SU-DHL-6 (cell line): ENCODE data around the gene ZNF23.

Source experiments
- H2AFZ ChIP-seq: fragments of 200-600 bp; sonication (generic); 2 replicates; pipeline ENCODE4 v1.6.1; 2014; ENCODE audit warnings: low read depth, mild to moderate bottlenecking, moderate library complexity, mixed read lengths, antibody characterized with exemption, low read length; ENCODE audit not compliant: severe bottlenecking
- H3F3A ChIP-seq: fragments of 200-600 bp; shearing (Covaris generic); 2 replicates; pipeline ENCODE4 v1.6.0; 2016; ENCODE audit warnings: antibody characterized with exemption, mild to moderate bottlenecking; ENCODE audit not compliant: insufficient read depth
- H3K27ac ChIP-seq: fragments of 200-600 bp; sonication (generic); 2 replicates; pipeline ENCODE4 v1.5.1; 2016; ENCODE audit warnings: low read depth, mild to moderate bottlenecking, low read length, moderate library complexity, mixed read lengths
- H3K27me3 ChIP-seq: fragments of 200-600 bp; sonication (generic), shearing (Covaris generic); 2 replicates; pipeline ENCODE4 v1.6.0; 2014; ENCODE audit warnings: mild to moderate bottlenecking, low read length
- H3K36me3 ChIP-seq: fragments of 200-600 bp; sonication (generic); 2 replicates; pipeline ENCODE4 v1.6.1; 2014; ENCODE audit warnings: mild to moderate bottlenecking, low read length, mixed read lengths
- H3K4me2 ChIP-seq: fragments of 300-600, 200-600 bp; shearing (Covaris generic), sonication (generic); 2 replicates; pipeline ENCODE4 v1.6.0; 2014; ENCODE audit warnings: low read length, low read depth, mild to moderate bottlenecking; ENCODE audit not compliant: poor library complexity, severe bottlenecking
- H3K4me3 ChIP-seq: fragments of 200-600 bp; sonication (generic); 2 replicates; pipeline ENCODE4 v1.5.1; 2014; ENCODE audit warnings: antibody characterized with exemption, low read length, mild to moderate bottlenecking, mixed read lengths; ENCODE audit not compliant: insufficient read depth, poor library complexity, severe bottlenecking
- H3K79me2 ChIP-seq: fragments of 200-600 bp; sonication (generic); 2 replicates; pipeline ENCODE4 v1.6.1; 2014; ENCODE audit warnings: mild to moderate bottlenecking, low read length, moderate library complexity; ENCODE audit not compliant: insufficient read depth
- H3K9ac ChIP-seq: fragments of 200-600 bp; sonication (generic); 2 replicates; pipeline ENCODE4 v1.7.0; 2014; ENCODE audit warnings: mild to moderate bottlenecking, low read length
- H3K9me2 ChIP-seq: fragments of 200-600 bp; sonication (generic); replicated peaks from 2 replicates; pipeline ENCODE4 v1.6.1; 2014; ENCODE audit warnings: low read length; ENCODE audit not compliant: insufficient read depth
- H3K9me3 ChIP-seq: fragments of 200-600 bp; sonication (generic); 2 replicates; pipeline ENCODE4 v1.6.1; 2014; ENCODE audit warnings: low read length, mixed read lengths; ENCODE audit not compliant: insufficient read depth
- H4K20me1 ChIP-seq: fragments of 200-600 bp; sonication (generic); 2 replicates; pipeline ENCODE4 v1.6.1; 2014; ENCODE audit warnings: low read depth, mild to moderate bottlenecking, antibody characterized with exemption, low read length, moderate library complexity, mixed read lengths
- EZH2phosphoT487 ChIP-seq: fragments of 200-600 bp; sonication (generic), shearing (Covaris generic); conservative IDR thresholded peaks from 2 replicates; pipeline ENCODE4 v1.6.1; 2018; ENCODE audit warnings: mild to moderate bottlenecking, antibody characterized with exemption, low read length, moderate library complexity, mixed read lengths
- TF ChIP-seq, protein P1 (sequence below): fragments of 200-600 bp; sonication (generic); IDR thresholded peaks from one replicate; pipeline ENCODE4 v1.5.1; 2017; ENCODE audit warnings: antibody characterized with exemption, mild to moderate bottlenecking, low read length, moderate library complexity; ENCODE audit not compliant: insufficient read depth, poor library complexity, severe bottlenecking

The ZNF23 gene

GRCh38 chr16:71425746-71426068 is 36.3 kb downstream of the ZNF23 start:
- H3K9ac ChIP-seq, result no peak overlapping the region
- no peaks in the 10 kb centered on the region for H3K9me2 ChIP-seq
- TF ChIP-seq EZH2phosphoT487, result no peak
- TF ChIP-seq, protein P1, sequence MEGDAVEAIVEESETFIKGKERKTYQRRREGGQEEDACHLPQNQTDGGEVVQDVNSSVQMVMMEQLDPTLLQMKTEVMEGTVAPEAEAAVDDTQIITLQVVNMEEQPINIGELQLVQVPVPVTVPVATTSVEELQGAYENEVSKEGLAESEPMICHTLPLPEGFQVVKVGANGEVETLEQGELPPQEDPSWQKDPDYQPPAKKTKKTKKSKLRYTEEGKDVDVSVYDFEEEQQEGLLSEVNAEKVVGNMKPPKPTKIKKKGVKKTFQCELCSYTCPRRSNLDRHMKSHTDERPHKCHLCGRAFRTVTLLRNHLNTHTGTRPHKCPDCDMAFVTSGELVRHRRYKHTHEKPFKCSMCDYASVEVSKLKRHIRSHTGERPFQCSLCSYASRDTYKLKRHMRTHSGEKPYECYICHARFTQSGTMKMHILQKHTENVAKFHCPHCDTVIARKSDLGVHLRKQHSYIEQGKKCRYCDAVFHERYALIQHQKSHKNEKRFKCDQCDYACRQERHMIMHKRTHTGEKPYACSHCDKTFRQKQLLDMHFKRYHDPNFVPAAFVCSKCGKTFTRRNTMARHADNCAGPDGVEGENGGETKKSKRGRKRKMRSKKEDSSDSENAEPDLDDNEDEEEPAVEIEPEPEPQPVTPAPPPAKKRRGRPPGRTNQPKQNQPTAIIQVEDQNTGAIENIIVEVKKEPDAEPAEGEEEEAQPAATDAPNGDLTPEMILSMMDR, result no peak
- no peaks in the 10 kb centered on the region for H3K27me3 ChIP-seq
- H3K4me2 ChIP-seq, result no peak overlapping the region
- no peaks in the 10 kb centered on the region for H3K36me3 ChIP-seq
- H3F3A ChIP-seq, result no peaks in the 10 kb centered on the region
- no peak overlapping the region for H3K4me3 ChIP-seq
- no peaks in the 10 kb centered on the region for H4K20me1 ChIP-seq
- no peaks in the 10 kb centered on the region for H3K9me3 ChIP-seq
- no peak overlapping the region for H2AFZ ChIP-seq
- H3K79me2 ChIP-seq, result no peaks in the 10 kb centered on the region
- H3K27ac ChIP-seq, result no peak overlapping the region

DNA sequence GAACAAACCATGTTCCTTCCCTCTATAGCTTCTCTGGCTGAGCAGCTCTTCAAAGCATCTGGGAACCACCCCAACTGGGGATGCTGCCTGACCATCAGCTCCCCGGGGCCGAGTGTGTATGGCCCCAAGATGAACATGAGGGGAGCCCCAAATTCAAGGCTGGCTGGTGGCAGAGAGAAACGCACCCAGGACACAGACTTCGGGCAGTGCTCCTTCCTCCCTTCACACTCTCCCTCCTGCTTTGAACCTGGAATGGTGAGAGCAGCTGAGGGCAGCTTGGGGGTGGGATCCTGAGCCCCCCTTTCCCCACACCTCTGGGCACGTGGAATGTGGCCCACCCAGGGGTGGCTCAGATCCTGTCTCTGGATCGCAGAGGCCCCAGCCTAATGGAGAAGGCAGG is 37.4 kb downstream of the ZNF23 start:
- TF ChIP-seq EZH2phosphoT487, result no peak
- TF ChIP-seq, protein P1, result no peak
- Histone ChIP-seq H3K27ac (no peak overlapping the region), H3K9ac (no peak overlapping the region), H3K4me3 (no peak overlapping the region), H3K27me3 (no peaks in the 10 kb centered on the region), H4K20me1 (no peaks in the 10 kb centered on the region), H2AFZ (no peak overlapping the region), H3F3A (no peaks in the 10 kb centered on the region), H3K9me2 (no peaks in the 10 kb centered on the region), H3K4me2 (no peak overlapping the region), H3K36me3 (no peaks in the 10 kb centered on the region), H3K9me3 (no peaks in the 10 kb centered on the region), H3K79me2 (no peaks in the 10 kb centered on the region)

DNA sequence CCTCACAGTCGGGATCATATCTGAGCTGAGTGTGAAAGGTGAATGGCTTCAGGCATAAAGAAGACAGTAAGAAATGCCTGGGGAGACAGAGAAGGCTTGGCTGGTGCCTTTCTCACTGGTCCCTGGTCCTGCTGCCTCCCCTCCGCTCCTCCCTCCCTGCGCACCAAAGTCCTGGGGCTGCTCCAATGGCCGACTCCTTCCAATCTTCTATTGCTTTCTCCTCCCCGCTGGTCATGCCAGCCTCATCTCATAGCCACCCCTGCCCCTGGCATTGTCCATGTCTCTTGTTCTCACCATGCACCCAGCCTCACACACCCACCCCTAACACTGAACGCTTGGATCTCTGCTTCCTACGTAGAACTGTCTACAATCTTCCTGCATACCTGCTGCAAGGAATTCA is 38.2 kb downstream of the ZNF23 start:
- TF ChIP-seq, protein P1, result no peak
- no peak for TF ChIP-seq EZH2phosphoT487
- H3K9me2 ChIP-seq, result no peaks in the 10 kb centered on the region
- H3K27ac ChIP-seq, result no peak overlapping the region
- H3K27me3 ChIP-seq, result no peaks in the 10 kb centered on the region
- H3F3A ChIP-seq, result no peaks in the 10 kb centered on the region
- H3K36me3 ChIP-seq, result no peaks in the 10 kb centered on the region
- H3K4me2 ChIP-seq, result no peak overlapping the region
- H3K79me2 ChIP-seq, result no peaks in the 10 kb centered on the region
- H3K4me3 ChIP-seq, result no peak overlapping the region
- H3K9ac ChIP-seq, result no peak overlapping the region
- no peaks in the 10 kb centered on the region for H3K9me3 ChIP-seq
- H4K20me1 ChIP-seq, result no peaks in the 10 kb centered on the region
- H2AFZ ChIP-seq, result no peak overlapping the region

DNA sequence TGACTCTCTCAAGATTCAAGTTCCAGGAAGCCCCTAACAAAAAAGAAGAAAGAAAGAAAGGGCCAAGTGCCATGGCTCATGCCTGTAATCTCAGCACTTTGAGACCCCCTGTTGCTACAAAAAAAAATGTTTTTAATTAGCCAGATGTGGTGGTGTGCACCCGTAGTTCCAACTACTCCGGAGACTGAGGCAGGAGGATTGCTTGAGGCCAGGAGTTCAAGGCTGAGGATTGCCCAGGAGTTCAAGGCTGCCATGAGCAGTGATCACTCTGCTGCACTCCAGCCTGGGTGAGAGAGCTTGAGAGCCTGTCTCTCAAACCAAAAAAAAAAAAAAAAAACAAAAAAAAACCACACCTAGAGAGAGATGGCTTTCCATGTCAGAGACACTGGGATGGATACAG is 39.0 kb downstream of the ZNF23 start:
- H3K79me2 ChIP-seq, result no peaks in the 10 kb centered on the region

More for the DNA sequence above, 39.0 kb downstream of the ZNF23 start:
- Histone ChIP-seq H3K9me2 (no peaks in the 10 kb centered on the region), H3K27ac (no peak overlapping the region), H4K20me1 (no peaks in the 10 kb centered on the region), H3K27me3 (no peaks in the 10 kb centered on the region), H3F3A (no peaks in the 10 kb centered on the region), H3K4me2 (no peak overlapping the region), H3K4me3 (no peak overlapping the region), H2AFZ (no peak overlapping the region), H3K9ac (no peak overlapping the region), H3K36me3 (no peaks in the 10 kb centered on the region), H3K9me3 (no peaks in the 10 kb centered on the region)
- no peak for TF ChIP-seq EZH2phosphoT487
- TF ChIP-seq, protein P1, result no peak
